ENCODE data around the gene ZSCAN16. TPM values are rescaled to one million over a fixed set of nuclear protein-coding genes. Genes with fewer than 3 reads are reported as not detected.

Gene ZSCAN16
- total RNA-seq, 1 experiment from 2014 or later, result 5.3 TPM

- CTCF ChIA-PET, result no interaction called here
- in situ Hi-C loops (cut with HindIII; ENCODE audit: low pct_unique_long_range_greater_than_20kb, low sequenced_read_pairs) (no loop called here), intact Hi-C loops (cut with micrococcal nuclease; ENCODE audit: unreplicated experiment) (no loop called here)
- Histone ChIP-seq H3K9me3 (ENCODE audit: control insufficient read depth, insufficient read depth, low read depth, low read length) (peaks cover 46% of the 10 kb centered on the region), H3K27me3 (ENCODE audit: control insufficient read depth, insufficient read depth, low read length) (no peaks in the 10 kb centered on the region), H3K4me3 (ENCODE audit: low read depth in 2 of 2, low read length in 2 of 2) (no peak overlapping the region), H3K4me1 (ENCODE audit: control insufficient read depth, insufficient read depth, low read length) (no peaks in the 10 kb centered on the region), H3K27ac (ENCODE audit: low read length) (no peak overlapping the region), H3K36me3 (ENCODE audit: control insufficient read depth, insufficient read depth, low read length) (peaks cover 45% of the 10 kb centered on the region)
- ATAC-seq, result no peak
- no peak for DNase-seq (ENCODE audit: low read depth, low spot score)
- POLR2A ChIA-PET, result no interaction called here
- TF ChIP-seq, protein P1, sequence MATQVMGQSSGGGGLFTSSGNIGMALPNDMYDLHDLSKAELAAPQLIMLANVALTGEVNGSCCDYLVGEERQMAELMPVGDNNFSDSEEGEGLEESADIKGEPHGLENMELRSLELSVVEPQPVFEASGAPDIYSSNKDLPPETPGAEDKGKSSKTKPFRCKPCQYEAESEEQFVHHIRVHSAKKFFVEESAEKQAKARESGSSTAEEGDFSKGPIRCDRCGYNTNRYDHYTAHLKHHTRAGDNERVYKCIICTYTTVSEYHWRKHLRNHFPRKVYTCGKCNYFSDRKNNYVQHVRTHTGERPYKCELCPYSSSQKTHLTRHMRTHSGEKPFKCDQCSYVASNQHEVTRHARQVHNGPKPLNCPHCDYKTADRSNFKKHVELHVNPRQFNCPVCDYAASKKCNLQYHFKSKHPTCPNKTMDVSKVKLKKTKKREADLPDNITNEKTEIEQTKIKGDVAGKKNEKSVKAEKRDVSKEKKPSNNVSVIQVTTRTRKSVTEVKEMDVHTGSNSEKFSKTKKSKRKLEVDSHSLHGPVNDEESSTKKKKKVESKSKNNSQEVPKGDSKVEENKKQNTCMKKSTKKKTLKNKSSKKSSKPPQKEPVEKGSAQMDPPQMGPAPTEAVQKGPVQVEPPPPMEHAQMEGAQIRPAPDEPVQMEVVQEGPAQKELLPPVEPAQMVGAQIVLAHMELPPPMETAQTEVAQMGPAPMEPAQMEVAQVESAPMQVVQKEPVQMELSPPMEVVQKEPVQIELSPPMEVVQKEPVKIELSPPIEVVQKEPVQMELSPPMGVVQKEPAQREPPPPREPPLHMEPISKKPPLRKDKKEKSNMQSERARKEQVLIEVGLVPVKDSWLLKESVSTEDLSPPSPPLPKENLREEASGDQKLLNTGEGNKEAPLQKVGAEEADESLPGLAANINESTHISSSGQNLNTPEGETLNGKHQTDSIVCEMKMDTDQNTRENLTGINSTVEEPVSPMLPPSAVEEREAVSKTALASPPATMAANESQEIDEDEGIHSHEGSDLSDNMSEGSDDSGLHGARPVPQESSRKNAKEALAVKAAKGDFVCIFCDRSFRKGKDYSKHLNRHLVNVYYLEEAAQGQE (IDR thresholded peaks at IDR 0.05; ENCODE audit: insufficient read depth in 1 of 2, low read depth in 2 of 2, low read length in 1 of 2), result no peak
- TF ChIP-seq POLR2AphosphoS5 (IDR thresholded peaks at IDR 0.05; ENCODE audit: low read depth, low read length) (no peak), TCF7L2 (IDR thresholded peaks at IDR 0.05; ENCODE audit: low read depth, low read length) (no peak), SIN3A (IDR thresholded peaks at IDR 0.05; ENCODE audit: borderline replicate concordance, insufficient read depth, low read depth, low read length) (no peak), CTCF (IDR thresholded peaks at IDR 0.05) (no peak)
- BruUV-seq (replicated peaks), result no TSS peak
Observed at GRCh38 chr6:28154357-28154756, 29.9 kb downstream of the ZSCAN16 start.

- no peak overlapping the region for H3K27ac ChIP-seq (ENCODE audit: low read length)
- H3K36me3 ChIP-seq (ENCODE audit: control insufficient read depth, insufficient read depth, low read length), result peaks cover 17% of the 10 kb centered on the region; the same call in 1 of the 2 replicates
- ATAC-seq (no peak), DNase-seq (ENCODE audit: low read depth, low spot score) (no peak)
- ChIA-PET POLR2A (no interaction called here), CTCF (no interaction called here)
- no peak overlapping the region for H3K4me3 ChIP-seq (ENCODE audit: low read depth in 2 of 2, low read length in 2 of 2)
- no peaks in the 10 kb centered on the region for H3K4me1 ChIP-seq (ENCODE audit: control insufficient read depth, insufficient read depth, low read length)
- no peaks in the 10 kb centered on the region for H3K27me3 ChIP-seq (ENCODE audit: control insufficient read depth, insufficient read depth, low read length)
- BruUV-seq (replicated peaks), result no TSS peak
- in situ Hi-C loops (cut with HindIII; ENCODE audit: low pct_unique_long_range_greater_than_20kb, low sequenced_read_pairs) (no loop called here), intact Hi-C loops (cut with micrococcal nuclease; ENCODE audit: unreplicated experiment) (no loop called here)
- TF ChIP-seq POLR2AphosphoS5 (IDR thresholded peaks at IDR 0.05; ENCODE audit: low read depth, low read length) (no peak), SIN3A (IDR thresholded peaks at IDR 0.05; ENCODE audit: borderline replicate concordance, insufficient read depth, low read depth, low read length) (no peak), CTCF (IDR thresholded peaks at IDR 0.05) (no peak), TCF7L2 (IDR thresholded peaks at IDR 0.05; ENCODE audit: low read depth, low read length) (no peak)
- TF ChIP-seq, protein P1 (IDR thresholded peaks at IDR 0.05; ENCODE audit: insufficient read depth in 1 of 2, low read depth in 2 of 2, low read length in 1 of 2), result no peak
- H3K9me3 ChIP-seq (ENCODE audit: control insufficient read depth, insufficient read depth, low read depth, low read length), result peaks cover 17% of the 10 kb centered on the region
Observed at GRCh38 chr6:28158318-28158717, 33.9 kb downstream of the ZSCAN16 start.
